ENCODE results near the gene CLIC1.
A peak's percentile ranks its signal among the peaks of the same experiment; 100 is the strongest.

The CLIC1 gene

GRCh38 chr6:31775633-31776484 lies 39.5 kb upstream of the CLIC1 start:
- no peak for DNase-seq (ENCODE audit: extremely low read depth, low read depth)
- TF ChIP-seq CTCF (IDR thresholded peaks at IDR 0.05; ENCODE audit: low read depth, low read length) = no peak

- DNase-seq (ENCODE audit: extremely low read depth, low read depth) = no peak
- no peak for TF ChIP-seq CTCF (IDR thresholded peaks at IDR 0.05; ENCODE audit: low read depth, low read length)
Observed at GRCh38 chr6:31775184-31775583, 38.9 kb upstream of the CLIC1 start.

- DNase-seq (ENCODE audit: extremely low read depth, low read depth) = no peak
- no peak for TF ChIP-seq CTCF (IDR thresholded peaks at IDR 0.05; ENCODE audit: low read depth, low read length)
Observed at GRCh38 chr6:31771992-31772358, 35.6 kb upstream of the CLIC1 start.

- DNase-seq (ENCODE audit: extremely low read depth, low read depth) = no peak
- TF ChIP-seq CTCF (IDR thresholded peaks at IDR 0.05; ENCODE audit: low read depth, low read length) = no peak
Observed at GRCh38 chr6:31770860-31771259, 34.5 kb upstream of the CLIC1 start.

GRCh38 chr6:31769684-31770371 lies 33.5 kb upstream of the CLIC1 start:
- peak; percentile 68 for TF ChIP-seq CTCF (IDR thresholded peaks at IDR 0.05; ENCODE audit: low read depth, low read length)
- no peak for DNase-seq (ENCODE audit: extremely low read depth, low read depth)

- DNase-seq (ENCODE audit: extremely low read depth, low read depth) = no peak
- TF ChIP-seq CTCF (IDR thresholded peaks at IDR 0.05; ENCODE audit: low read depth, low read length) = no peak
Observed at GRCh38 chr6:31768363-31769257, 32.3 kb upstream of the CLIC1 start.
